Superior temporal gyrus (tissue), 1 donor: ENCODE measurements around the gene HIGD1A.
A peak's percentile ranks its signal among the peaks of the same experiment; 100 is the strongest.

ENCODE experiments used
- DNase-seq: peaks from one replicate; pipeline ENCODE4 v3.0.0-alpha.2; 2016; ENCODE audit errors: extremely low spot score

Gene HIGD1A

GRCh38 chr3:42800251-42800650, 4.0 kb downstream of the HIGD1A start:
- no peak for DNase-seq

- DNase-seq: no peak
These were observed 4.9 kb downstream of the HIGD1A start for GRCh38 chr3:42799376-42799775.

DNA sequence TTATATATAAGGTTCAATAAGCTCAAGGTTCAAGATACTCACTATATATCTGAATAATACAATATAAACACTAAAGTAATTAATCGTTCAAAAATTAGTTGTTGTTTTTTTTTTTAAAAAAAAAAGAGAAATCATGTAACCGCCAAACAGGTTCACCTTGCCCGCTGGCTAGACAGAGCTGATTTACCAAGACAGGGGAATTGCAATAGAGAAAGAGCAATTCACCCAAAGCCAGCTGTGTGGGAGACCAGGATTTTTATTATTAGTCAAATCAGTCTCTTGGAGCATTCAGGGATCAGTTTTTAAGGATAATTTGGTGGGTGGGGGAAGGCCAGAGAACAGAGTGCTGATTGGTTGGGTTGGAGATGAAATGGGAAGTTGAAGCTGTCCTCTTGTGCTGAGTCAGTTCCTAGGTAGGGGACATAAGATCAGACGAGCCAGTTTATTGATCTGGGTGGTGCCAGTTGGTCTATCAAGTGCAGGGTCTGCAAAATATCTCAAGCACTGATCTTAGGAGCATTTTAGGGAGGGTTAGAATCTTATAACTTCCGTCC, 7.9 kb downstream of the HIGD1A start:
- DNase-seq: no peak

GRCh38 chr3:42795621-42796181, 8.6 kb downstream of the HIGD1A start:
- no peak for DNase-seq

GRCh38 chr3:42790714-42791229, 13.5 kb downstream of the HIGD1A start:
- no peak for DNase-seq

- DNase-seq: no peak
These were observed 17.7 kb downstream of the HIGD1A start for GRCh38 chr3:42786631-42787030.

DNA sequence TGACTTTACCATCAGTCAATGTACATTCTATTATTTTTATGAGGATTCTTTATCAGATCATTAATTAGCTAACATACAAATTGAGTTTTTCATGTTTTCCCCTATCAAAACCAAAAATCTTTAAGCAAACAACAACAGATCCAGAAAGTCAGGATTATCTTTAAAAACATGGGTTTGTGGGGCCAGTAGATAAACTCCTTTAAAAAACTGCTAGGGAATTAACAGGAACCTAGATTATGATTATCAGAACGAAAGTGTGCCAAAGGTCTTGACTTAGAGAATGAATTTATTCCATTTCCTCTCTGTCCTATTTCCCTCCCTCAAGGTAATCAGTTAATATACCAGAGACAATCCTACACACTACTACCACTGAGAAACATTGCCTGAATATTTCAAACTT, 18.1 kb downstream of the HIGD1A start:
- no peak for DNase-seq

GRCh38 chr3:42780892-42781700, 23.2 kb downstream of the HIGD1A start:
- peak; percentile 93 for DNase-seq

DNA sequence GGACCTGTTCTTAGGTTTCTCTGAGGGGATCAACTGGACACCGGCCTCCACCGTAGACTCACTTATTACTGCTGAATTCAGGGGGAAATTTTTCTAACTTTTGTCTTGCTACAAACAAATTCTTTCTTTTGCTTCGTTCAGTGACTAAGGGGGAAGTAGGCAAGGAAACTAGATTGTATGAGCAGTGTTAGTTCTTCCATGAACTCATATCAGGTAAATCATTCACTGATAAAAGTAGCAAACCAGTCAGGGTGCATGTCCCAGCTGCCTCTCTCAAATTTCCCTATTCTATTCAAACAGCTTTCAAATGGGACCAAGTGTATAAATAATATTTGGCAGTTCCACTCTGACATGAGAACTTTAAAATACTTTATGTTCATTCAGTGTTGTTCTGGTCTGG, 23.9 kb downstream of the HIGD1A start:
- no peak for DNase-seq

GRCh38 chr3:42778644-42779043, 25.6 kb downstream of the HIGD1A start:
- DNase-seq: no peak

DNA sequence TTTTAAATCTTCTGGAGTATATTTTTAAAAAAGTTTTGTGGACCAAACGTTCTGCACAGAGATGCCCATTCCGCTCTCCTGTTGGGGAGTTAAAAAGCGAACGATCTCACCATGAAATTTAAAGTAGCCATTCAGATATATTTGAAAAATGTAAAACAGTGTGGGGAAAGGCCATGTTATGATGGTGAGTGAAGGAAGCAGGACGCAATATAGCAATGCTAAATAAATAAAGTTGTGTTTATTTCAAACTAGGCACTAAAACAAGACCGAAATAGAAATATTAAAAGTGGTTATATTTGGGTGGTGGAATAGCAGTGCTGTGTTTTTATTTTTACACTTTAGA, 30.9 kb downstream of the HIGD1A start:
- no peak for DNase-seq

- peak; percentile 93 for DNase-seq
These were observed 31.5 kb downstream of the HIGD1A start, which contains the start of gene CCDC13 for GRCh38 chr3:42772670-42773408. TSS of gene CCDC13 (minus strand) at chr3:42773253. CDS start at chr3:42758345, 14,908 bp downstream.

GRCh38 chr3:42771271-42771670, 33.0 kb downstream of the HIGD1A start:
- DNase-seq: no peak

- no peak for DNase-seq
These were observed 34.7 kb downstream of the HIGD1A start for GRCh38 chr3:42769477-42770131.

- no peak for DNase-seq
These were observed 39.6 kb downstream of the HIGD1A start for GRCh38 chr3:42764561-42765295.

GRCh38 chr3:42764115-42764514, 40.2 kb downstream of the HIGD1A start:
- no peak for DNase-seq

DNA sequence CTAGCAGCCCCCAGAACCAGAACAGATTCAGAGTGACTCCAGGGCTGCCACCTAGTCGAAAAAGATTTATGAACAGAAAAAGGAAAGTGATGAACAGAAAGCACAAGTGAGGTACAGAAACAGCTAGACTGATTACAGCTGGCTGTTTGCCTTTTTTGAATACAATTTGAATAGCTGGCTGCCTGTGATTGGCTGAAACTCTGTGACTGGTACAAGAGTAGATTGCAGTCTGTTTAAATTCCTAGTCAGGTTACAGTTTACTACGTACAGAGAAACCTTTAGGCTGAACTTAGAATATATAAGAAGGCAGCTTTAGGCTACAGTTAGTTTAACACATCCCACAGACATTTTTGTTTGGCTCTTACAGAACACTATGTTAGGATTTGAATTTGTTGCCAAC, 41.3 kb downstream of the HIGD1A start:
- DNase-seq: peak; percentile 75

DNA sequence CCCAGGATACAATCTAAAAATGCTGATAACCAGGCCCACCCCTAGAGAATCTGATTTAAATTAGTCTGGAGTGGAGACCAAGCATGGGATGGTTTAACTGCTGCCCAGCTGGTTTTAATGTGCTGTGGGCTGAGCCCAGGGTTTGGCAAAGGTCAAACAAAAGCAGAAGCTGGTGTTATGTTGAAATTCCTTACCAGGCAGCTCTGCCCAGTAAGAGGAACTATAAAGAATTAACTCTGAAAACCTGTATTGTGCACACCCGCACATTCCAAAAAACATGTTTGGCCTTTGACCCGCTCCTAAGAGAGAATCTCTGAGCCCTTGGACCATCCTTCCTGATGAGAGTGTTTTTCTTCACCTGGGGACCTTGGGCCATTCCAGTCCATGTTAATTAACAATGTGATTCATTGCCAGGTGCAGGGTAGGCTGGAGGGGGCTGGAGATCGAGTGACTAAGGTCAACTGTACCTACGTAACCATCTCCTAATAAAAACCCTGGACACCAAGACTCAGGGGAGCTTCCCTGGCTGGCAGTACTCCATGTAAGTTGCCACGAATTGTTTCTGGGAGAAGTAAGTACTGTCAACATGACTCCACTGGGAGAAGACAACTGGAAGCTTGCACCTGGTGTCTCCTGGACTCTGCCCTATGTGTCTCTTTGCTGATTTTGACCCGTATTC, 42.1 kb downstream of the HIGD1A start:
- DNase-seq: peak; percentile 16

DNA sequence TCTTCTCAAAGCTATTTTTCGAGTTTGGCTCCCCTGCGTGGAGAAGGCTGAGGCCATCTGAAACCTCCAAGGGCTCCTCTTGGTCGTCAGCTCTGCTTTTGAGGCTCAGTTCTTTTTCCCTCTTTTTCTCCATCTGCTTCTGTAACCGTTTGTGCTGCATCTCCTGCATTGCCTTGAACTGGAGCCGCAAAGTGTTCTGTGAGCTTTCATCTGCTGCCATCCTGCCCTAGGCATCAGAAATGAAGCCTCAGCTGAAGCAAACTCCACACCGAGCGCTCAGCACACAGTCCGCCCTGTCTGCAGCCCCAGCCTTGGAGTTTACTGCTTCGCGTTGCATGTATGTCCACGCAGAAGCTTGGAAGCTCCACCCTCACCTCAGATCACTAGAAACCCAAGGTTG, 46.2 kb downstream of the HIGD1A start:
- no peak for DNase-seq

DNA sequence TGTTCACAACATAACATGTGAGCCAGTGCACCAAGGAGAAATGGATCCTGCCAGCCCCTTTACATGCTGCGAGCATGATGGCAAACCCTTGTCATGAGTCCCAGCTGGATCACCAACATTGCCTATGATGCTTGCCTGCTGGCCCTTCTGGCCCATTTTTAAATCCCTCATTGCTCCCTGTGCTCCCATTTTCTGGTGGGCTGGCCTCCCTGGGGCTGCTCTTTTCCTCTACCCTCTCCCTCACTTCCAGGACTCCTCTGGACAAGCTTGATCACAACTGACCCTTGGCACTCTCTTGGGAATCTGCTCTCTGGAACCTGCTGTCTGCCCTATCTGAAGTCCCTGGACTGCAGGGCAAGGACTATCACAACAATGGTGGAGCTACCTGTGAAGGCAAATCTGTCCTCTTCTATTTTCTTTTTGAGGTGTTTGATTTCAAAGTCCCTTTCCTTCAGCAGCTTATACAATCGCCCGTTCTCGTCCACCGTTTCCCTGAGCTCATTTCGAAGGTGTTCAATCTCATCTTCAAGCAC, 47.5 kb downstream of the HIGD1A start:
- DNase-seq: no peak
